GM19043 (cell line): Measurements from ENCODE around the gene FAM118A.
"Not testable (repeated sequence)": the region's sequence is repeated elsewhere in the genome, so short reads cannot be mapped to it uniquely, and the experiment has no call there.

Experiments used
- ATAC-seq: cut with Tn5 transposase; IDR thresholded peaks from one replicate; pipeline ENCODE4 v1.9.1; 2021; ENCODE audit warnings: low read depth; ENCODE audit not compliant: unreplicated experiment

FAM118A gene

DNA sequence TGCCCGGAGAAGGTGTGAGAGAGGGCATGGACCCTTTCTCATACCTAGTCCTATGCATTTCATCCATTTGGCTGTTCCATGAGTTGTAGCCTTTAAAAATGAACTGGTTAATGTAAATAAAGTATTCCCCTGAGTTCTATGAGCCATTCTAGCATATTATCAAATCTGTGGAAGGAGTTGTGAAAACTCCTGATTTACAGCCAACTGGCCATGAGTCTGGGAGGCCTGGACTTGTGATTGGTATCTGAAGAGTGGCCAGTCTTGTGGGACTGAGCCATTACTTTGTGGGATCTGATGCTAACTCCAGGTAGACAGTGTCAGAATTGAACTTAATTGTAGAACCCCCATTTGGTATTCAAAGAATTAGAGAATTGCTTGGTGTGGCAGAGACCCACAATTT is 48.4 kb downstream of the FAM118A start:
- no peak for ATAC-seq

DNA sequence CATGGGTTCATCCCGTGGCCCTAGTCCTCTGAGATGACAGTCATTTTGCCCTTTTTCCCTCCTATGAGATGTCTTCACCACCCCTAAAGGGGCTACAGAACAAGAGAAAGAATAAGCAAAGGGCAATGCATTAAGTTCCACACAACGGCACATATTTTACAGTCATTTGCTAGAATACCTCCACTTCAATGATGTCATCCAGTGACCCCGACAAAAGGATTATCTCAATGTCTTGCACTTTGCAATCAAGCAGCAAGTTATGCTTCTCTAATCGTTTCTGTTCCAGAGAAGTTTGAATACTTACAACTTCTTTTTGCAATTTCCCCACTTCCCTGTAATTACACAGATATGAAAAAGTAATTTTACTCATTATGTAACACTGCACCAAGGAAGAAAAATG is 49.9 kb downstream of the FAM118A start:
- ATAC-seq, result no peak

DNA sequence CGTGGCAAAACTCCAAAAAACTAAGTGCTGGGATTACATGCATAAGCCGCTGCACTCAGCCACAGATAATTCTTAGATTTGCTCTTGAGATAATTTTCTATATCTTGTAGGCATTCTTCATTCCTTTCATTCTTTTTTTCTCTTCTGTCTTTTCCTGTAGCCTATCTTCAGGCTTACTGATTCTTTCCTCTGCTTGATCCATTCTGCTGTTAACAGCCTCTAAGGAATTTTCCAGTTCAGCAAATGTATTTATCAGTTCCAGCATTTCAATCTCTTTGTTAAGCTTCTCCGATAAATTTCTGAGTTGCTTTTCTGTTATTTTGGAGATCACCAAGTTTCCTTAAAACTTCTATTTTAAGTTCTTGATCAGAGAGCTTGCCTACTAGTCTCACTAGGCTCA is 57.0 kb downstream of the FAM118A start:
- ATAC-seq, result no peak

DNA sequence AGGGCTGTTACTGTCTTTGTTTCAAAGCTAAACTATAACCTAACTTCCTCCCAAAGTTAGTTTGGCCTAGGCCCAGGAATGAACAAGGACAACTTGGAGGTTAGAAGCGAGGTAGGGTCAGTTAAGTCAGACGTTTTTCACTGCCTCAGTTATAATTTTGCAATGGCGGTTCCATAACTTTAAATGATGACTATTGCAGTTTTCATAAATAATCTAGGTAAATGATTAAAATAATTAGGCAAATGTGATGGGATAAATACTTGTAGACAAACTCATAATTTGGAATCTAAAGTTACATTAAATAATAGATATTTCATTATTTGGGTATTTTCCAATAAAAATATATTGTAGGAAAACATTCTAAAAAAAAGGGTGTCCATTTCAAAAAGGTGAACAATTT is 63.9 kb downstream of the FAM118A start:
- ATAC-seq, result not testable (repeated sequence)

DNA sequence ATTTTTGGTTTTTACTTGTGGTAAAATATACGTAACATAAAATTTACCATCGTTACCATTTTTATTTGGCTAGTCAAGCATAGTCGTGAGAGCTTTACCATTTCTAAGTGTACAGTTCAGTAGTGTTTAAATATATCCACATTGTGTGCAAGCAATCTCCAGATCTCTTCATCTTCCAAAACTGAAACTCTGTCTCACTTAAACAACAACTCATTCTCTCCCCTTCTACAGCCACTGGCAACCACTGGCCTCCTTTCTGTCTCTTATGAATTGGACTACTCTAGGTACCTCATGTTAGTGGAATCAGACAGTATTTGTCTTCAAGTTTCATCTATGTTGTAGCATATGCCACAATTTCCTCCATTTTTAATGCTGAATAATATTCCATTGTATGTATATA is 66.3 kb downstream of the FAM118A start:
- ATAC-seq, result no peak

DNA sequence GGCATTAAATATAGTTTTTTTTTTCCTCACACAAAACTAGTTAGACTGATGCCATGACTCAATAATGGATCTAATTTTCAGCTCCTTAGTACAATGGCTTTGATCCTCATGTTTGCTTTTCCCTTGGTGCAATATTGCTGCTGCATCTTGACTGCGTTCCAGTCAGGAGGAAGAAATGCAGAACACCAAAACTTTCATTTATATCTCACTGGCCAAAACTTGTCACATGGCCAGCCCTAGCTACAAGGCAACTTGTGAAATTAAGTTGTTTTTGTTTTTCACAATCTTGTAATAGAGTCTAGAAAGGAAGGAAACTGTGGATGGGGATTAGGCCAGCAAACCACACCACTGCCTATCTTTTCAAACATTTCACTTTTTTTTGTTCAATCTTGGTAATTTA is 67.0 kb downstream of the FAM118A start:
- no peak for ATAC-seq

DNA sequence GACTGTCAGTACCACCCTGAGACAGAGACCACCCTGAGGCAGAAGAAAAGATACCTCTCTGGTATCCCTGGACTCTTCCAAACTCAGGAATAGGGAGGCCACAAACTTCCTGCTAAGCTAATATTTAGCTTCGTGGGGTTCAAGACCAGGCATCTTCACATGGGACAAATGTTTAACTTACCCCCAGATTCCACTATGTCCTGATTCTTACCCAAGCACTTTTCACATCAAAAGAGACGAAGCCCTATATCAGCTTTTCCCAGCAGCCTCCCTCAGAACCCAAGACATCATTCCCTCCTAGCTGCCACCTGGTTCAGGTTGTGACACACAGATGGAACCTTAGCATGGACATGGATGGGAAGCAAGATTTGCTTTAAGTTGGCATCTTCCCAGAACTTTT is 71.6 kb downstream of the FAM118A start:
- ATAC-seq, result no peak

DNA sequence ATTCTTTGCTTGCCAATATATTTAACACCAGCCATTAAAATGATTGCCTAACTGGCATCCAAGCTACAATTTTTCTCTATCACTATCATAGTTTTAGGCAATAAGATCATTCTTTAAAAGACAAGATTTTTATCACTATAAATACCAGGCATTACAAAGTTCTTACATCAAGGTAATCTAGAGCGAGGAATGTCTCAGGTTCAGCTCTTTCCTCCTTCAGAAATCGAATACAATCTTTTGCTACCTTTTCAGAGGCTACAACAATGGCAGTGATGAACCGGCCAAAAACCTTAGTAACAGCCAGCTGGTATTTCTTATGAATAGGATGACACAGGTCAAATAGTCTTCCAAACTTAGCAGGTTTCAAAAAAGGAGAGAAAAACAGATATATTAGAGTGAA is 79.8 kb downstream of the FAM118A start:
- ATAC-seq, result no peak
